IPS DF 19.7 (cell line): Measurements from ENCODE around the gene CCDC141.
"Not testable (repeated sequence)": the region's sequence is repeated elsewhere in the genome, so short reads cannot be mapped to it uniquely, and the experiment has no call there.

Source experiments
- DNase-seq: peaks from one replicate; pipeline ENCODE4 v3.0.0-alpha.2; 2013; ENCODE audit warnings: low read depth, low spot score

CCDC141 gene

DNA sequence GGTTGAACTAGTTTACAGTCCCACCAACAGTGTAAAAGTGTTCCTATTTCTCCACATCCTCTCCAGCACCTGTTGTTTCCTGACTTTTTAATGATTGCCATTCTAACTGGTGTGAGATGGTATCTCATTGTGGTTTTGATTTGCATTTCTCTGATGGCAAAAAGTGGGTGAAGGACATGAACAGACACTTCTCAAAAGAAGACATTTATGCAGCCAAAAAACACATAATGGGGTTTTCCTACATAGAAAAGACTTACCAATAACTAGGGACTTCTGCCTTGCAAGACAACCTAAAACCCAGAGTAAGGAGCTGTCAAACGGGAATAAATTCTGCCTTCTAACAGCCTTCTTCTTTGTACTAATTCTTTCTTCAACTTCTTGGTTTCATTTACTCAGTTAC is 4.3 kb downstream of the CCDC141 start:
- not testable (repeated sequence) for DNase-seq

DNA sequence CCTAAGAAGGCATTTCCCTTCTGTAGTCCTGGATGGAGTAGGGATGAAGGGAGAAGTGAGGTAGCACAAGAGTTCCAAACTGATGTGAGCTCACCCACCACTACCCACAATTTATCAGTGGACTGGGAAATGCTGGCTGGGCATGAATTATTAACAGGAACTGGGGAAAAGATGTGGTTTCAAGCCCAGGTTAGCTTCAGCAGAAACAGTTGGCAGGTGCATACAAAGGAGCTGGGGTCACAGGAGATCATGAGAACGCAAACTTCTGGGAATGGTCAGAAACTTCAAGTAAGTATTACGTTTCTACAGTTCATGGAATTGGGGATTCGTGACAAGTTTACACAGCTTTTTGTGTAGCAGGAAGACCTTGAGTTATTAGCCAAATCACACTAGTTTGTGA is 5.4 kb downstream of the CCDC141 start:
- DNase-seq: no peak

DNA sequence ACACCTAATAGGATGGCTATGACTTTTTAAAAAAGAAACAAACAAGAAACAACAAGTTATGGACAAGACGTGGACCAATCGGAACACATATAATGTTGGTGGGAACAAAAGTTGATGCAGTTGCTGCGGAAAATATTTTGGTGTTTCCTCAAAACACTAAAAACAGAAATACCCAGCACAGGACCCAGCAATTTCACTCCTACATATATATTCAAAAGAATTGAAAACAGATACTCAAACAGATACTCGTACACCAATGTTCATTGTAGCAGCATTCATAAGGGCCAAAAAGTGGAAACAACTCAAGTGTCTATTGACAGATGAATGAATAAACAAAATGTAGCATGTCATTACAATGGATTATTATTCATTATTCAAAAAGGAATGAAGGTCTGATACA is 12.1 kb downstream of the CCDC141 start:
- no peak for DNase-seq

DNA sequence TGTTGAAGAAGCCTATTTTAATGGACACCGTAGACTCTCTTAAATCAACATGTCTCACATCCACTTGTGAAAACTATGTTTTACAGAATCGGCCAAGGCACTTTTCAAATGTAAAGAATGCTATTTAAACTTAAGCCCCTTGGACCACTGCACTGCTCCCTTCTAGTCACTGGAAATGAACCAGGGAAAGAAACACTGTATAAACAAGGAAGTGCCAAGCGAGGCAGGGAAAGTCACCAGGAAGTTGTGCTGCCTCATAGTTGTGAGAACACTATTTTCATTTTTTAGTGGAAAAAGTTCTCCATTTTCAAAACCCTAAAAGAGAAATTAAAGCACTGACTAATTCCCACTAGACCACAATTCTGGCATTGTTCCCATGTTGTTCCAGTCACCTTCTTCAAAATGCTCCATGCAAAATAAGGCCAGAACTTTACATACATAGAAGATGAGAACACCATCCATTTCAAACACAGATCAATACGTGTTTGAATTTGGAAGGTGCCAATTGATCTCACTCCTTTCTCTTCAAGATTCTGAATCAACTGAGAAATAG is 13.5 kb downstream of the CCDC141 start:
- no peak for DNase-seq

DNA sequence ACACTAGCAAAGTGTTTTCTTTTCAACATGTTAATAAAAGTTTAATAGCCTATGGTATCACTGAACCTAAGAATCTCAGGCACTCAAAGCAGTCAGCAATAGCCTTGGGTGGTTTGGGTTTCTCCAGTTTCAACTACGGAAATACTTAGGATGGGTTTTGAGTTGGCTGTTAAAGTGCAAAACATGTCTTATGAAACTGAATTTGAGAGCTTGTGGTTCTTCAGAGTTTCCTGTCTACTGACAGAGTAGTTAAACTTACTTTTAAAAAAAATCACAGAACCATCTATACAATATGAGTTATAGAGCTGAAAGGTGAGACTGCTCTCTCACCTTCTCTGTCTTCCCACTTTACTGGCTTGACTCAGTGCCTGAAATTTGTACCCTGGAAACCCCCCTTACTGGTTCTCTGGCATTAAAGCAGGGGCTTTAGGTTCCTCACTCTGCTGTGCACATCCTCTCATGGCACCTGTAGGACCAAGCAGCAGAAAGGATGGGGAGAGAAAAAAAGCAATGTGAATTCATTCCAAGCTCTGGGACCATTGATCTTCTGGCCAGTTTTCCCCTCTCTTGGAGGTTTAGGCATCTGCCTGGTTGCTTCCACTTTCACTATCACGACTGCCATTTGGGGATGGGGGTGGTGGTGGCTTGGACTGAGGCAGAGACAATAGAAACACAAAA is 18.1 kb downstream of the CCDC141 start:
- no peak for DNase-seq

DNA sequence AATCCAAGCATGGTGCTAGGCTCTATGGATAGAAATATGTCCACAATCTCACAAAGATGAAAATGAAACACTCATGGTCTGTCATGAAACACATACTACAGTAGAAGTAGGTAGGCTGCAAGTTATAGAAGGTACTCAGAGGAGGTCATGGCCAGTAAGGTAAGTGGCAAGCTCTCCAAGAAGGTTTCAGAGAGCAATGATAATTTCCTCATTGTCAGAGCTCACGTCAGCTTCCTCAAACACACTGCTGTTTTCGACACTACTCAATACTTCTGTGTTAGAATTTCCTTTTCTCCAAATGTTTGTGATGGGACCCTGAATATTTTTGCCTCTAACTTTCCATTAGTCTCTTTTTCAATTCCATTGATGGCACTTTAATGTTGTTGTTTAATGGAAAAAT is 25.5 kb downstream of the CCDC141 start:
- DNase-seq: no peak

DNA sequence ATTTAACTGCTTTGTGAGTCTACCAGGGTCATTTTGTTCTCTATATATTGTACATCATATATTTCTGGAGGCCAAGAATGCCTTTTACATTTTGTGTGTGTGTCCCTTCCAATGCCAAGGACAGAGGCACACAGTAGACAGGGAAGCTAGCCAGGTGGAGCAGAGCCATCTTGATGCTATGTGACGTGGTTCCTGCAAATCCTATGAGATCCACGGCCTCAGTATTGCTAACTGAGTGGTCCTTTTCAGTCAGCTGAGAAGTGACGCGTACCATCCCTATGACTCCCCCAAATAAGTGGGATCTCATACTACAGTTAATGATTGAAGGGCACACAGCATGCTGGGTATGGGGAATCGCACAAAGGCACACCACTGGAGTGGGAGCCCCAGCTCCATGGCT is 27.3 kb downstream of the CCDC141 start:
- DNase-seq: no peak

DNA sequence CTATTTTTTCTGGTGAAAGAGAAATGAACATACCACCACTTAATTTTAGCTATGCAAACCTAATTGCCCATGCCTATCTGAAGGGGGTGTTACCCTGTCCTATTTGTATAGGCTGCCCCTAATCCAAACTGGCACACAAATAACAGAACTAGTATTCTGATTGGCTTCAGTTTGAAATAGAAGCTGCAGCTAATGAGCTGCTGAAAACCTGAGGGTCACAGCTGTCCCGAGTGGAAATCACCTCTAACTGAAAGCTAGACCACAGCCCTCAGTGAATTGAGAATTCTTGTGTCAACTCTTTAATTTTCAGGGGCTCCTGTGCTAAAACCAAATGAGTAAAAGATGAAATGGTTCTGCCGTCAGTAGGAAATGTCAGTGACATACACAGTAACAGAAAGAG is 28.7 kb downstream of the CCDC141 start:
- no peak for DNase-seq

DNA sequence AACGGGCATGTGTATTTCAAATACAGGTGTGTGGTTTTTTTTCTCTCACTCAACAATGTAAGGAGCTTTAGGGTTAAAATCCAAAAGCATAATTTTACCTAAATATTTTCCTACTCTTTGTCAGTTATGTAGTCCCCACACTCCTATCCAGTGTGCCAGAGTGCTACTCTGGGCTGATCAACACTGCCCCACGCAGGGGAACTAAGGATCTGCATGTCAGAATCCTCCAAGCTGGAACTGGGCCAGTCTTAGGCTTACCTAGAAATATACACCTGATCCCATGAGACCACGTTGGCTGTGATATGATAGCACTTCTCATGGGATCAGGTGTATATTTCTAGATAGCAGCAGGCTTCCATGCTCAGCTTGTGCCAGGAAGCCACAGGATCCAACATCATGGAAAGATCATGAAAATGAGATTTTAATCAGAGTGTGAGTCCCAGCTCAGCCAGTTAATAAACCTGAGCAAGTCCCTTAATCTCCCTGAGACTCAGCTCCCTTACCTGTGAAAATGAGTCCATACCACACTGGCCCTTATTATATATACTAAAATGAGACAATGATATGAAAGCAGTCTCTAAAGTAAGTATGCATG is 29.7 kb downstream of the CCDC141 start:
- DNase-seq: peak; percentile 25

DNA sequence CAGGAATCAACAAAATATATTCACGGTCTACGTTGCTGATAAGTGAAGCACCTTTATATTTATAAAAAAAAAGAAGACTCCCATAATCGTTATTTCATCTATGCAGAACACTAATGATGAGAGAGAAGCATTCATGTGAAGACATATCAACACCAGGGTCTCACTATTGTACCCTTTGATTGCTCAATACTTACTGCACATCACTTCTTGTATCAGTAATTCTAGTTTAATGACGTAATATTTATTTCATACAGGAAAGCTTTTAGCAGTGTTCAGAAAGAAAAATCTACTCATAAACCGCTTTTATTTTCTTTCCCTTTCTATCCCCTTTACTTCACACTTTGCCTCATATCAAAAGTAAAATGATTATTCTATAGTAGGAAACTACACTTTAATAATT is 30.7 kb downstream of the CCDC141 start:
- no peak for DNase-seq

DNA sequence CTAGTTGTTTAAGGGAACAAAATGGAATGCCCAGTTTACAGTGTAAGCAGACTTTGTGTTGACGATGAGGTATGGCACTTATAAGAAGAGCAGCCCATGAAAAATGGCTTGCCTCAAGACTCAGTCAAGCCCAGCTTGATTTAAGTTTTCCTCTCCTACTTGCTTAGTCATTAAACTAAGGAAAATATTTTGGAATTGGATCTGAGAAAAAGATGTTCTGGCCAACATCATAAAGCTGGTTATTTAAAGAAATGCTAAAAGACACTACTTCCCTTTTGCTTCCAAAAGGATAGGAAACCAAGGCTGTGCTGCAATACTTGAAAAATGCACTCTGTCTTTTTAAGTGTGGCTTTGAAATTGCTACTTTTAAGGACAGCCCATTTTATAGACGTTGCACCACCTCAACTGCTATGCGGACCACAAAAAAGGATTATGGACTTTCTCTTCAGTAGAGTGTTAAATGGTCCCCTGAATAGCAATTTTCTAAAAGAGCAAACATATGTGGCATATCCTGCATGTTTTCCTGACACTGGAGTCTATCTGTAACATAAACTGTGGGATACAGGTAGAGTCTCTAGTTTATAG is 32.1 kb downstream of the CCDC141 start:
- no peak for DNase-seq

DNA sequence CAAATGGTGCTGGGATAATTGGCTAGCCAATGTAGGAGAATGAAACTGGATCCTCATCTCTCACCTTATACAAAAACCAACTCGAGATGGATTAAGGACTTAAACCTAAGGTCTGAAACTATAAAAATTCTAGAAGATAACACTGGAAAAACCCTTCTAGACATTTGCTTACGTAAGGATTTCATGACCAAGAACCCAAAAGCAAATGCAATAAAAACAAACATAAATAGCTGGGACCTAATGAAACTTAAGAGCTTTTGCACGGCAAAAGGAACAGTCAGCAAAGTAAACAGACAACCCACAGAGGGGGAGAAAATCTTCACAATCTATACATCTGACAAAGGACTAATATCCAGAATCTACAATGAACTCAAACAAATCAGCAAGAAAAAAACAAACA is 35.7 kb downstream of the CCDC141 start:
- DNase-seq: not testable (repeated sequence)

DNA sequence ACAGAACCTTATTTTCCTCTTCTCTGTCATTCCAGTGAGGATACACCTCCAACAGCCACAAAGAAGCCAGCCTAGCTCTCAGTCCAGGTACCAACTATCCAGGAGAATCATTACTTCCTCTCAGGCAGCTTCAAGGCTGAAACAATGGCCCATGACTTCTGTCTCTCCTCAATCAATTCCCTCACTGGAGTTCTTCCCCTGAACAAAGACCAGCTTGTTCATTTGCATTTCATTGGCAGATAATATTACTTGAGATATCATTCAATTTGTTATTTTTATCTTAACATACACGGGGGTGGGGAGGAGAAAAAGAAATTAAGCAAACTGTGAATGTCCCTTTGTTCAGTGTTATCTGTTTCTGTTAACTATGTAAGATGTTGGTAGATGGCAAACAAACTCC is 44.0 kb downstream of the CCDC141 start:
- DNase-seq: no peak

DNA sequence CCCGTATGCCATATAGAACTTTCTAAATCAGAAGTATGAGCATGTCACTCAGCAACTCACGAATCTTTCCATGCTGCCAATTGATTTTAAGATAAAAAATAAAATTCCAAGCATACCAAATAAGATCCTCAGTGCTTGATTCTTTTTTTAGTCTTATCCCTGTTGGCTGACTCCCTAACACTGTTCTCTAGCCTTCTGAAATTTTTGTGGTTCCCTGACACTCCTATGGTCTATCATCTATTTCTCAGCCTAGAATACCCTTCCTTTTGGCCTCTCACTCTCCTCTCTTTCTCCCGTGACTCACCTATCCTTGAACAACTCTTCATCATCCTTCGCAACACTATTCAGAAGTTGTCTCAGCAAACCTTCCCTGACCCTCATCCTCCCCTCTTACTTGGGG is 50.5 kb downstream of the CCDC141 start:
- DNase-seq: no peak

DNA sequence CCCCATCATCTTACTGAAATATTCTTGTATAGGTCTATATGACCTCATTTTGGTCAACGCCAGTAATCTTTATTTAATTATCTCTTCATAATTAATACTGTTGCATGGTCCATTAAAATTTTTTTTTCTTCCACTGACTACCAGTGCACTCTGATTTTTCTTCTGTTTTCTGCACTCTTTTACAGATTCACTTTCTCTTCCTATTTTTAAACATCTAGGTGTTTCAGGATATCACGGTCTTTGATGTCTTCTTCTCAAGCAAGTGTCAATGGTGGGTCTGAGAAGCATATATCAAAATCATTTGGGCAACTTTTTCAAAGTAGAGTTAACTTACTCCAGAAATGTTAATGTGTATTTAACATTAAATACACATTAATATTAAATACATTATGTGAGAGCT is 51.4 kb downstream of the CCDC141 start:
- DNase-seq: no peak

DNA sequence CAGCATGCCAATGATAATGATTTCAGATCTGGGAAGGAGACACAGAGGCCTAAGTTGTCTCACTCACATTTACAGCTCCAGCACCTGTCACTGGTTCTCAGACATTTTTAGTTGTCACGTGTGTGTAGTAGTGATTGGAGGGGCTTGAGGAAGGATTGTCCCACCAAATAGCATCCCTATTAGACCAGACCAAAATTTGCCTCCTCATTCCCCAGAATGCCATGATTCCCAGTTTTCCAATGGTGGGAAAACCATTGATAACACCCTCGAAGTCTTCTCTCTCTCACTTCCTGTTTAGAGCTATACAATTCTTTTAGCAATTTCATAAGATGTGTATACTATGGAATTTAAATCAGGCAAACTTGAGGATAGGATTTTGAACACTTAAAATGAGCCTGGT is 52.5 kb downstream of the CCDC141 start:
- no peak for DNase-seq

DNA sequence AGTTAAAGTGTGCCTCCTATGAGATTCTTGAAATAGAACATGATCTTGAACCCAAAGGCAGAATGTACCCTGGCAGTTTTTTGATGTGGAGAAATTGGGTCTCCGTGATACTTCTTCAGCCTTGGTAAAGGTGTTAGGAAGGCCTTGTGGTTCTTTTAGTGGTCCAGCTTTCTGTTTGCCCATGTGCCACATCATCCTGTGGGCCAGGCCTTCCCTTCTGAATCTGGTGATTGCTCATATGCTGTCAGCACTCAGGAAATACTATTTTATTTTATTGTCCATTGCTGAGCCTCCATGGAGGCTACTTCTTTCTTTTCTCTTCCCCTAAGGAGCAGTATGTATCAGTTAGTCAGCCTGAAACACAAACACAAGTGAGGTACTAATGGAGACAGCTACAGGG is 52.9 kb downstream of the CCDC141 start:
- no peak for DNase-seq

DNA sequence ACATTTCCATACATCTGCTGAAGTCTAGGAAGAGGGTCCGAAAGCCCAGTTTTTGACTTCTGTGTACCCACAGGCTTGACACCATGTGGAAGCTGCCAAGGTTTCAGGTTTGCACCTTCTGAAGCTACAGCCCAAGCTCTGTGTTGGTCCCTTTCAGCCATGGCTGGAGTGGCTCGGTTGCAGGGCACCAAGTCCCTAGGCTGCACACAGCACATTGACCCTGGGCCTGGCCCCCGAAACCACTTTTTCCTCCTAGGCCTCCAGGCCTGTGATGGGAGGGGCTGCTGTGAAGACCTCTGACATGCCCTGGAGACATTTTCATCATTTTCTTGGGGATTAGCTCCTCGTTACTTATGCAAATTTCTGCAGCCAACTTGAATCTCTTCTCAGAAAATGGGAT is 55.7 kb downstream of the CCDC141 start:
- no peak for DNase-seq

DNA sequence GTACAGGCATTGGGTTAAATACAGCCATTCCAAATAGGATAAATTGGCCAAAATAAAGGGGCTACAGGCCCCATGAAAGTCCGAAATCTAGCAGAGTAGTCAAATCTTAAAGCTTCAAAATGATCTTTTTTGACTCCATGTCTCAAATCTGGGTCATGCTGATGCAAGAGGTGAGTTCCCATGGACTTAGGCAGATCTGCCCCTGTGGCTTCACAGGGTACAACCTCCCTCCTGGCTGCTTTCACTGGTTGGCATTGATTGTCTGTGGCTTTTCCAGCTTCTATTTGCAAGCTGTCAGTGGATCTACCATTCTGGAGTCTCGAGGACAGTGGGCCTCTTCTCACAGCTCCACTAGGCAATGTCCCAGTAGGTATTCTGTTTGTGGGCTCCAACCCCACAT is 56.1 kb downstream of the CCDC141 start:
- no peak for DNase-seq

DNA sequence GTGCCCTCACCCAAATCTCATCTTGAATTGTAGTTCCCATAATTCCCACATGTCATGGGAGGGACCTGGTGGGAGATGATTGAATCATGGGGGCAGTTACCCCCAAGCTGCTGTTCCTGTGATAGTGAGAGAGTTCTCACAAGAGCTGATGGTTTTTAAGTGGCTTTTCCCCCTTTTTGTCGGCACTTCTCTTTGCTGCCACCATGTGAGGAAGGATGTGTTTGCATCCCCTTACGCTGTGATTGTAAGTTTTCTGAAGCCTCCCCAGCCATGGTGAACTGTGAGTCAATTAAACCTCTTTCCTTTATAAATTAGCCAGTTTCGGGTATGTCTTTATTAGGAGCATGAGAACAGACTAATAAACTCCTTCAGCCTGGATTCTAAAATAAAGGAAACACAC is 57.2 kb downstream of the CCDC141 start:
- DNase-seq: peak; percentile 35

DNA sequence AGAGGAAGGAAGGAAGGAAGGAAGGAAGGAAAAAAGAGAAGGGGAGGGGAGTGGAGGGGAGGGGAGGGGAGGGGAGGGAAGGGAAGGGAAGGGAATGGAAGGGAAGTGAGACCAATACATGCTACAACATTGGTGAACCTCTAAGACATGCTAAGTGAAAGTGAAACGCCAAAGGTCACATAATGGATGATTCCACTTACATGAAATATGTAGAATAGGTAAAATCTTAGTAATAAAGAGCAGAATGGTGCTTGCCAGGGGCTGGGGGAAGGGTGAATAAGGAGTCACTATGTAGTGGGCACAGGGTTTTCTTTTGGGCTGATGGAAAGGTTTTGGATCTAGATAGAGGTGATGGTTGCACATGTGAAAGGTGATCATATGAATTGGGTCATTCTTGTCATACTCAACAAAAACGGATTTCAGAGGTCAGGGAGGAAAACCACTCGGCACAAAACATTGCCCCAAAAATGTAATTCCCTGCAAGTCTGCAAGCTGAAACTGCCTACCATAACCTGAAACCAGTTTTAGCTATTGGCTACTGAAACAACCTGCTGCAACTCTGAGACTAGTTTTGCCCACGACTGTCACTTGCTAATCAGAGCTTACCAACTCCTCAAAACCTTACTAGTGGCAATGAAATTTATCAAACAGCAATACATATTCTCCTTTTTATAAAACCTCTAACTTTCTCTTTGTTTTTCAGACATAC is 59.2 kb downstream of the CCDC141 start:
- no peak for DNase-seq

DNA sequence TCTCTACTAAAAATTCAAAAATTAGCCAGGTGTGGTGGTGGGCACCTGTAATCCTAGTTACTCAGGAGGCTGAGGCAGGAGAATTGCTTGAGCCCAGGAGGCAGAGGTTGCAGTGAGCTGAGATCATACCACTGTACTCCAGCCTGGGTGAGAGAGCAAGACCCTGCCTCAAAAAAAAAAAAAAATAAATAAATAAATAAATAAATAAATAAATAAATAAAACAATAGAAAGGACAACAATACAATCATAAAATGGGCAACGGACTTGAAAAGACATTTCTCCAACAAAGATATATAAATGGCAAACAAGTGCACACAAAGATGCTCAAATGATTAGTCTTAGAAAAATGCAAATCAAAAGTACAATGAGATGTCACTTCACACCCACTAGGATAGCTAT is 60.5 kb downstream of the CCDC141 start:
- not testable (repeated sequence) for DNase-seq

DNA sequence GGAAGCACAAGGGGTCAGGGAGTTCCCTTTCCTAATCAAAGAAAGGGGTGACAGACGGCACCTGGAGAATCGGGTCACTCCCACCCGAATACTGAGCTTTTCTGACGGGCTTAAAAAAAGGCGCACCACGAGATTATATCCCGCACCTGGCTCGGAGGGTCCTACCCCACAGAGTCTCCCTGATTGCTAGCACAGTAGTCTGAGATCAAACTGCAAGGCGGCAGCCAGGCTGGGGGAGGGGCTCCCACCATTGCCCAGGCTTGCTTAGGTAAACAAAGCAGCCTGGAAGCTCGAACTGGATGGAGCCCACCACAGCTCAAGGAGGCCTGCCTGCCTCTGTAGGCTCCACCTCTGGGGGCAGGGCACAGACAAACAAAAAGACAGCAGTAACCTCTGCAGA is 67.3 kb downstream of the CCDC141 start:
- not testable (repeated sequence) for DNase-seq
